Keratinocyte (primary cell): ENCODE measurements around the gene SIDT2.

Experiments used
- CTCF ChIP-seq, 3 experiments: IDR thresholded peaks in 1 of 3; conservative IDR thresholded peaks in 1 of 3; optimal IDR thresholded peaks in 1 of 3; 2 replicates in 2 of 3; 3 replicates in 1 of 3; pipeline versions ENCODE3 to v1.5.1; 2011; ENCODE audit warnings: low read length in 3 of 3, mild to moderate bottlenecking in 3 of 3, moderate library complexity in 2 of 3, control low read depth in 1 of 3, inconsistent platforms in 1 of 3; ENCODE audit not compliant: insufficient read depth in 2 of 3; ENCODE audit errors: extremely low read depth in 1 of 3
- EZH2 ChIP-seq: IDR thresholded peaks from one replicate; pipeline ENCODE4 v1.6.1; 2012; ENCODE audit warnings: inconsistent platforms, mild to moderate bottlenecking, low read length, moderate library complexity

- no peak for TF ChIP-seq EZH2
- no peak for TF ChIP-seq CTCF (optimal IDR thresholded peaks at IDR 0.05 in 1 of 3, IDR thresholded peaks at IDR 0.05 in 1 of 3, conservative IDR thresholded peaks at IDR 0.05 in 1 of 3; ENCODE audit: extremely low read depth in 1 of 3, insufficient read depth in 2 of 3, low read length in 3 of 3)
Observed at GRCh38 chr11:117189941-117190544, 11.5 kb downstream of the SIDT2 start.
